ENCODE measurements around the gene EIF3I.

GRCh38 chr1:32194984-32195383 is 27.2 kb upstream of the EIF3I start:
- TF ChIP-seq CTCF (IDR thresholded peaks at IDR 0.05; ENCODE audit: low read depth, low read length) (no peak), EZH2phosphoT487 (IDR thresholded peaks at IDR 0.05; ENCODE audit: low read depth) (no peak)

Data from OCI-LY3 (cell line).